GM12878 (cell line): ENCODE results near the gene DGKB. TPM values are rescaled to one million over a fixed set of nuclear protein-coding genes. Genes with fewer than 3 reads are reported as not detected.

Source experiments
- JUNB ChIP-seq: IDR thresholded peaks from 2 replicates; pipeline ENCODE4 v1.6.1; 2016; ENCODE audit warnings: antibody characterized with exemption, mild to moderate bottlenecking
- NFXL1 ChIP-seq: fragments of 450-650 bp; IDR thresholded peaks from 2 replicates; pipeline ENCODE4 v1.6.1; 2017; ENCODE audit warnings: antibody characterized with exemption, mild to moderate bottlenecking, borderline replicate concordance
- SREBF2 ChIP-seq: IDR thresholded peaks from 2 replicates; pipeline ENCODE4 v1.6.1; 2012; ENCODE audit warnings: mild to moderate bottlenecking, low read length
- ZSCAN29 ChIP-seq: fragments of 450-650 bp; IDR thresholded peaks from 2 replicates; pipeline ENCODE4 v1.6.1; 2017; ENCODE audit warnings: mild to moderate bottlenecking, moderate library complexity
- polyA plus RNA-seq, 11 experiments: library from polyadenylated mRNA; depleted of rRNA in 4 of 11; unstranded in 6 of 11; stranded (reverse) in 5 of 11; fragments of >200 nt; fragmentation: Nextera tagmentation in 4 of 11; fragmentation: Illumina TruSeq in 1 of 11; extraction: Ambion mirVana in 4 of 11; extraction: Trizol in 1 of 11; gene quantifications; 1 replicate in 1 of 11; 2 replicates in 10 of 11; pipeline versions ENCODE4 v1.2.1 to v1.2.3, GENCODE V29; 2011 to 2016; ENCODE audit warnings: inconsistent platforms in 2 of 11, missing spikeins in 2 of 11, low read depth in 1 of 11
- total RNA-seq, 4 experiments: library from RNA; depleted of rRNA in 3 of 4; stranded (reverse); fragments of >200 nt in 3 of 4; fragmentation: Illumina TruSeq in 1 of 4; extraction: Trizol in 1 of 4; gene quantifications; 2 replicates each; pipeline versions ENCODE4 v1.2.1 to v1.2.3, GENCODE V29; 2013 to 2021
- TF ChIP-seq, protein P1 (sequence below): fragments of 450-650 bp; formaldehyde crosslinking; IDR thresholded peaks from 2 replicates; pipeline ENCODE4 v1.4.0; 2022; ENCODE audit warnings: mild to moderate bottlenecking, moderate library complexity

DGKB gene
- total and polyA plus RNA-seq, 10 of the 15 experiments (the other 5 are each of a cell fraction or from before 2014, with no cell fraction given): 0.02 to 0.10 (median 0.04) TPM; not detected in 6

DNA sequence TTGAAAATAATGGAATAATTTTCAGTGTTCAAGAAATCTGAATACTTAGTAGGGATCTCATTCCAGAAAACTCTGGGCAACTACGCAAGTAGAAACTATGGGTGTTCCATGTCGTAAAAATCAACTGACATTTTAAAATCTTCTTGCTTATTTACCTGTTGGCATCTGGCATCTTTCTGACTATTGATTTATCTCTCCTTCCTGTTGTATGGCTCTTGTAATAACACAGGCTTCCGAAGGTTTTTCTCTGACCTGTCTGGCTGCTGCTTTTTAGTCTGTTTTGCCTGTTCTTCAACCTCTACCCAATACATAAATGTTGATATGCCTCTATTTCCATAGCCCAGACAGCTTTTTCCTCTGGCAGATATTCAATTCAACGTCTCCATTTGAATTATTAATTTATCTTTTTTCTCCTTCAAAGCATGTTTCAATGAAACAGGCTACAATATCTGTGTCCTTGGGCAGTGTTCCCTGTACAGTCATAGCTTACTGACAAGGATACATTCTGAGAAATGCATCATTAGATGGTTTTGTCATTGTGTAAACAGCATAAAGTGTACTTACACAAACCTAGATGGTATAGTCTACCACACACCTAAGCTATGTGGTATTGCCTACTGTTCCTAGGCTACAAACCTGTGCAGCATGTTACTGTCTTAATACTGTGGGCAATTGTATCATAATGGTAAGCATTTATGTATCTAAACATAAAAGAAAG, 807.2 kb downstream of the DGKB start (continued):
- TF ChIP-seq, protein P1, sequence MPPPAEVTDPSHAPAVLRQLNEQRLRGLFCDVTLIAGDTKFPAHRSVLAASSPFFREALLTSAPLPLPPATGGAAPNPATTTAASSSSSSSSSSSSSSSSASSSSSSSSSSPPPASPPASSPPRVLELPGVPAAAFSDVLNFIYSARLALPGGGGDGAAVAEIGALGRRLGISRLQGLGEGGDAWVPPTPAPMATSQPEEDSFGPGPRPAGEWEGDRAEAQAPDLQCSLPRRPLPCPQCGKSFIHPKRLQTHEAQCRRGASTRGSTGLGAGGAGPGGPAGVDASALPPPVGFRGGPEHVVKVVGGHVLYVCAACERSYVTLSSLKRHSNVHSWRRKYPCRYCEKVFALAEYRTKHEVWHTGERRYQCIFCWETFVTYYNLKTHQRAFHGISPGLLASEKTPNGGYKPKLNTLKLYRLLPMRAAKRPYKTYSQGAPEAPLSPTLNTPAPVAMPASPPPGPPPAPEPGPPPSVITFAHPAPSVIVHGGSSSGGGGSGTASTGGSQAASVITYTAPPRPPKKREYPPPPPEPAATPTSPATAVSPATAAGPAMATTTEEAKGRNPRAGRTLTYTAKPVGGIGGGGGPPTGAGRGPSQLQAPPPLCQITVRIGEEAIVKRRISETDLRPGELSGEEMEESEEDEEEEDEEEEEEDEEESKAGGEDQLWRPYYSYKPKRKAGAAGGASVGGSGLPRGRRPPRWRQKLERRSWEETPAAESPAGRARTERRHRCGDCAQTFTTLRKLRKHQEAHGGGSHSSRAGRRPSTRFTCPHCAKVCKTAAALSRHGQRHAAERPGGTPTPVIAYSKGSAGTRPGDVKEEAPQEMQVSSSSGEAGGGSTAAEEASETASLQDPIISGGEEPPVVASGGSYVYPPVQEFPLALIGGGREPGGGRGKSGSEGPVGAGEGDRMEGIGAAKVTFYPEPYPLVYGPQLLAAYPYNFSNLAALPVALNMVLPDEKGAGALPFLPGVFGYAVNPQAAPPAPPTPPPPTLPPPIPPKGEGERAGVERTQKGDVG (CRISPR knock-in tag): no peak
- TF ChIP-seq NFXL1 (no peak), ZSCAN29 (no peak), SREBF2 (no peak), JUNB (no peak)
